Measurements from ENCODE around the gene DCHS1.

Gene DCHS1

GRCh38 chr11:6607190-6607795 is 48.3 kb downstream of the DCHS1 start:
- DNase-seq (ENCODE audit: low read depth) = no peak
- TF ChIP-seq CTCF (IDR thresholded peaks at IDR 0.05; ENCODE audit: control insufficient read depth, extremely low read depth, insufficient read depth) = no peak
- no peak overlapping the region for H3K4me3 ChIP-seq (ENCODE audit: low read depth, low read length)

DNA sequence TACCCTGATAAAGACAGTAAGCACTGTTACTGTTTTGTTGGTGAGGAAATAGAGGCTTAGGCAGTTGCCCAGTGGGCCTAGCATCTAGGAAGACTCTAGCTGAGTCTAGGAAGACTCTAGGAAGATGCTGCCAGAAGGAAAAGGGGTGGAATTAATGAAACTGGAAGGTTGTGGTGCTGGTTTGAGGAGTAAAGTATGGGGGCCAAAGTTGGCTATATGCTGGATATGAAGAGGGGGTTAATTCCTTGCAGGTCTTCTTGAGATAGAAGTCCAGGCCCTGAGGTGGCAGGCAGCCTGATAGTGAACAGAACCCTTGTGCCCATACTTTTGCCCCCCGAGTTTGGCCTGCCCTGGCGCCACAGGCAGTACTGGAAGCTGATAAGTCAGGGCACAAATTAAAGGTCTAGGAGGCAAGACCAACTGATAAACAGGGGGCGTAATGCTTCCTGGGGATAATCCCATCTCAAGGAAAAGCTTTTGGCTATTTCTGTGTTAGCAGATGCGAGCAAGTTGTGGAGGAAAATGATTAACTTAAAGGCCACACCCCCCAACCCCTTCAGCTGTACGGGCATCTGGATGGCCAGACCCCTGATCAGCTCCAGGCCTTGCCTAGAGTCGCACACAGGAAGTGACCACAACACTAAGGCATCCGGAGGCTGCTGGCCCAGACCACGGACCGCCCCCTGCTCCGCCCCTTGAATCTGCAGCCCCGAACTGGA is 49.0 kb downstream of the DCHS1 start:
- DNase-seq (ENCODE audit: low read depth) = peak; percentile 67
- no peak overlapping the region for H3K4me3 ChIP-seq (ENCODE audit: low read depth, low read length)
- no peak for TF ChIP-seq CTCF (IDR thresholded peaks at IDR 0.05; ENCODE audit: control insufficient read depth, extremely low read depth, insufficient read depth)

GRCh38 chr11:6604790-6605189 is 50.8 kb downstream of the DCHS1 start:
- peak overlapping the region; percentile 97 for H3K4me3 ChIP-seq (ENCODE audit: low read depth, low read length)
- no peak for TF ChIP-seq CTCF (IDR thresholded peaks at IDR 0.05; ENCODE audit: control insufficient read depth, extremely low read depth, insufficient read depth)
- DNase-seq (ENCODE audit: low read depth) = no peak

- H3K4me3 ChIP-seq (ENCODE audit: low read depth, low read length) = peak overlapping the region; percentile 97
- DNase-seq (ENCODE audit: low read depth) = peak; percentile 18
- peak; percentile 30 for TF ChIP-seq CTCF (IDR thresholded peaks at IDR 0.05; ENCODE audit: control insufficient read depth, extremely low read depth, insufficient read depth)
Measured at GRCh38 chr11:6604081-6604626, 51.5 kb downstream of the DCHS1 start.

GRCh38 chr11:6603287-6604080 is 52.1 kb downstream of the DCHS1 start, which contains the start of the genes ILK and RRP8:
TSS of gene ILK (plus strand) at chr11:6603774. CDS start at chr11:6604272, 498 bp downstream.
TSS of gene RRP8 (minus strand) at chr11:6603616. CDS start at chr11:6603502, 114 bp downstream.
- peak; percentile 70 for DNase-seq (ENCODE audit: low read depth)
- no peak; the same call in 1 of the 2 replicates for TF ChIP-seq CTCF (IDR thresholded peaks at IDR 0.05; ENCODE audit: control insufficient read depth, extremely low read depth, insufficient read depth)

DNA sequence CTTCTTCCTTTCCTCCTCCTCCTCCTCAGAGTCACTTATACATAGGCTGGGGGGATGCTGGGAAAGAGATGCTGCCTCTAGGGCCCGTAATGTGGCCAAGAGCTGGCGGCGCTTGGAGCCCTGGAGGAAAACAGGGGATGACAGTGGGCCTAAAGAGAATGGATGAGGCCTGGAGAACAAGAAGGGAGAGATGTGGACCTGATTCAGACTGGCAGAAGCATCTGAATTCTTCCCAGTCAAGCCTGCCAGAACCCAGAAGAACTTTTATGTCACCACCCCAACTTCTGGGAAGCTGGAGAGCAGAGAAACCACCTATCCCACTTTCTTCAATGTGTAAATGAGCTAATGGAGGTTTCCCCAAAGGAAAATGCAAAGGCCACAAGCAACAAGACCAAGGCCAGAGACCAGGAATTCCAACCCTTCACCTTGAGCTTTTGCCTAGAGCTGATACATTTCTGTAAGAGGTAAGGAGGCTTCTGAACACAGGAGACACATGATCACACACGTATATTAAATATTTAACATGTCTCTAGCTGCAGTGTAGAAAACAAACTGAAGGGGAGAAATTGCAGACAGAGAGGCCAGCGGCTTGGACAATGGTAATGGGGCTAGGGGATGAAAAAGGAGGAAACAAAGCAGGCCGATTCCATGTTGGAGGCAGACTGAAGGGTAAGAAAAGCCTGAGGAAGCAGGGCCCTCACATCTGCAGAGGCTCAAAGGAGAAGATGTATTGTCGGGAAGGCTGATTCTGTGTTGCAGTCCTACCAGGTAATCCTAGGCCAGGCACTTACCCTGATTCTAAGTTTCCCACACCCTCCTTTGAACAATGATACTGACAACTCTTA is 53.3 kb downstream of the DCHS1 start:
- no peak for TF ChIP-seq CTCF (IDR thresholded peaks at IDR 0.05; ENCODE audit: control insufficient read depth, extremely low read depth, insufficient read depth)
- peak overlapping the region; percentile 97 for H3K4me3 ChIP-seq (ENCODE audit: low read depth, low read length)
- no peak for DNase-seq (ENCODE audit: low read depth)

More at GRCh38 chr11:6603287-6604080, 52.1 kb downstream of the DCHS1 start, which contains the start of the genes ILK and RRP8:
- peak within 1 kb of the TSS; percentile 97 for H3K4me3 ChIP-seq (ENCODE audit: low read depth, low read length)
